ENCODE results near the gene TMEM119. TPM values are rescaled to one million over a fixed set of nuclear protein-coding genes. Genes with fewer than 3 reads are reported as not detected.

TMEM119 gene
- total and polyA plus RNA-seq, 12 donors = 3.1 to 14.8 (median 6.6) TPM

DNA sequence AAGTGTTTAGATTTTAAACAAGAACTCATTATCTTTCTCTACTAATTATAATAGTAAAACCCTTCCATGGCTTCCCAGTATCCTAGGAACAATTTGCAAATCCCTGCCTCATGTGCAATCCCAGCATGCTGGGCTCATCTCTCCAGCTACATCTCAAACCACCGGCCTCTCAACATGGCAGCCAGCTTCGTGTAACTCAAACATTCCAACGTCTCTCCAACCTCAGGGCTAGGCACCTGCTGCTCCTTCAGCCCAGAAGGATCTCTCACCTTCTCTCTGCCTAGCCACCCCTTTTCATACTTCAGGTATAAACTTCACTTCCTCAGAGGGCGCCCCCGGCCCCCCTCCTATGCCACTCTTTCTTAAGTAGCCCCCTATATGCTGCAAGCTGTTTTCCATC lies 44.1 kb downstream of the TMEM119 start:
- H3K9me3 ChIP-seq (replicated peaks in 1 of 3) = no peaks in the 10 kb centered on the region
- peaks cover 0 to 1% of the 10 kb centered on the region in 2 donors for H3K36me3 ChIP-seq (replicated peaks in 1 of 2)
- H3K27me3 ChIP-seq = no peaks in the 10 kb centered on the region
- DNase-seq = no peak
- intact Hi-C loops (cut with DNase I) = no loop called here
- WGBS, 4 donors = 90 to 96% (median 93%) methylated on average over 5 of the region's 5 CpGs
- peaks cover 0 to 43% of the 10 kb centered on the region in 2 donors for H3K4me1 ChIP-seq (replicated peaks in 1 of 2)
- TF ChIP-seq POLR2A (IDR thresholded peaks at IDR 0.05) = no peak
- TF ChIP-seq, protein P1, sequence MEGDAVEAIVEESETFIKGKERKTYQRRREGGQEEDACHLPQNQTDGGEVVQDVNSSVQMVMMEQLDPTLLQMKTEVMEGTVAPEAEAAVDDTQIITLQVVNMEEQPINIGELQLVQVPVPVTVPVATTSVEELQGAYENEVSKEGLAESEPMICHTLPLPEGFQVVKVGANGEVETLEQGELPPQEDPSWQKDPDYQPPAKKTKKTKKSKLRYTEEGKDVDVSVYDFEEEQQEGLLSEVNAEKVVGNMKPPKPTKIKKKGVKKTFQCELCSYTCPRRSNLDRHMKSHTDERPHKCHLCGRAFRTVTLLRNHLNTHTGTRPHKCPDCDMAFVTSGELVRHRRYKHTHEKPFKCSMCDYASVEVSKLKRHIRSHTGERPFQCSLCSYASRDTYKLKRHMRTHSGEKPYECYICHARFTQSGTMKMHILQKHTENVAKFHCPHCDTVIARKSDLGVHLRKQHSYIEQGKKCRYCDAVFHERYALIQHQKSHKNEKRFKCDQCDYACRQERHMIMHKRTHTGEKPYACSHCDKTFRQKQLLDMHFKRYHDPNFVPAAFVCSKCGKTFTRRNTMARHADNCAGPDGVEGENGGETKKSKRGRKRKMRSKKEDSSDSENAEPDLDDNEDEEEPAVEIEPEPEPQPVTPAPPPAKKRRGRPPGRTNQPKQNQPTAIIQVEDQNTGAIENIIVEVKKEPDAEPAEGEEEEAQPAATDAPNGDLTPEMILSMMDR (IDR thresholded peaks at IDR 0.05) = no peak
- no peak overlapping the region for H3K27ac ChIP-seq
- no peak overlapping the region for H3K4me3 ChIP-seq

DNA sequence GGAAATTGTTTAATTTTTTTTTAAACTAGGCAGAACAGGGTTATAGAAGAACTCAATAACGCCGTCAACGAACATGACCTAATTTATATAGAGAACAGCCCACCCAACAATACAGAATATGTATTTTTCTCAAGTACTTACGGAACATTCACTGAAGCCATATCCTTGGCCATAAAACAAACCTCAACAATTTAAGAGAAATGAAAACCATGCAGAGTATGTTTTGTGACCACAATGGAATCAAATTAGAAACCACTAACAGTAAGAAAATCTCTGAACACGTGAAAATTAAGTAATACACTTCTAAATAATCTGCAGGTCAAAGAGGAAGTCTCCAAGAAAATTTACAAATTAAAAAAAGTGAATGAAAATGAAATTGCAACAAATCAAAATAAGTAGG lies 46.3 kb downstream of the TMEM119 start:
- DNase-seq = no peak
- Histone ChIP-seq H3K4me1 (replicated peaks in 1 of 2) (peaks cover 0 to 29% of the 10 kb centered on the region in 2 donors), H3K9me3 (replicated peaks in 1 of 3) (no peaks in the 10 kb centered on the region), H3K27ac (no peak overlapping the region), H3K27me3 (no peaks in the 10 kb centered on the region), H3K36me3 (replicated peaks in 1 of 2) (peaks cover 0 to 24% of the 10 kb centered on the region in 2 donors), H3K4me3 (no peak overlapping the region)
- intact Hi-C loops (cut with DNase I) = no loop called here
- WGBS, 4 donors = 79 to 91% (median 84%) methylated on average over 5 of the region's 5 CpGs
- no peak for TF ChIP-seq POLR2A (IDR thresholded peaks at IDR 0.05)
- TF ChIP-seq, protein P1 (IDR thresholded peaks at IDR 0.05) = no peak

DNA sequence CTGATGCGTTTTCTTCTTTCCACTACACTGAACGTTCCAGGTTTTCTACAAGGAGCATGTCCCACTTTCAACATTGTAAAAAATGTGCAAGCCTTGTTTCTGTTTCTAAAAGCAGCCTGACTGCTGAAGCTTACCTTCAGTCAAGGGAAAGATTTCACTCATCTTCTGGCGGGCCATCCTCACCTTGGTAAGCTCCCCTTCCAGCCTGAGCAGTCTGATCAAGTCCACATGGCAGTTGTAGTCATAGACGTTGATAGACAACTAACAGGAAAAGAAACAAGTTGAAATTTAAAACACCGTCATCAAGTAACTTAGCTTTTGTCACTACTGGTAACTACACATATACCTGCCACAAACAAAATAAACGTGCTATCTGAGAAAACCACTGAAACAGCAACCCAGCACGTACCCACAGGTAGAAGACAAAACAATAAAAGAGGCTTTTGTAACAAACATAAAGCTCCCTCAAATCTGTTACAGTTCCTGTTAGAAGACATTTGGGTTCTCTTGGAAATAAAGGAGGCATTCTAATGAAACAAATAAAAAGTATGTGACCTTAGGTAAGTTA lies 48.8 kb downstream of the TMEM119 start:
- no peaks in the 10 kb centered on the region for H3K27me3 ChIP-seq
- peaks cover 0 to 21% of the 10 kb centered on the region in 2 donors for H3K4me1 ChIP-seq (replicated peaks in 1 of 2)
- WGBS, 4 donors = 64 to 79% (median 66%) methylated on average over 7 of the region's 7 CpGs
- no peak overlapping the region for H3K27ac ChIP-seq
- intact Hi-C loops (cut with DNase I) = no loop called here
- no peak for DNase-seq
- H3K4me3 ChIP-seq = no peak overlapping the region
- H3K9me3 ChIP-seq (replicated peaks in 1 of 3) = no peaks in the 10 kb centered on the region
- peaks cover 0 to 47% of the 10 kb centered on the region in 2 donors for H3K36me3 ChIP-seq (replicated peaks in 1 of 2)
- TF ChIP-seq, protein P1 (IDR thresholded peaks at IDR 0.05) = no peak
- no peak for TF ChIP-seq POLR2A (IDR thresholded peaks at IDR 0.05)

DNA sequence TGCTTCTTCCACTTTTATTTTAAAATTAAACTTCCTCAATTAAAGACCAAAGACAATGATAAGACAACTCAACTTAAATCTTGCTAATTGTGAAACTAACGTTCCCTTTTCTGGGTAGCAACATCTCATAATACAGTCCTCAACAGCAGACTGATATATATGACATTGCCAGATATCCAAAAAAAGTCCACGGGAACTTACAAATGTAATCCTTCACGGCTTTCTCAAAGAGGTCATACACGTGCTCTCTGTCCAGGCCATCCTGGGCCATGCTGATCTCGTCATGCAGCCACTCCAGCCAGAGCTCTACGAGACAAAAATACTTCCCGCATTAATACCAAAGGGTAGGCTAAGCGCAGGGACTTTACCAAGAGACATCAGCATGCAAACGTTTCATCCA lies 50.2 kb downstream of the TMEM119 start:
- Histone ChIP-seq H3K36me3 (replicated peaks in 1 of 2) (peaks cover 0 to 59% of the 10 kb centered on the region in 2 donors), H3K4me1 (replicated peaks in 1 of 2) (peaks cover 0 to 16% of the 10 kb centered on the region in 2 donors)
- intact Hi-C loops (cut with DNase I) = no loop called here

More for the DNA sequence above, 50.2 kb downstream of the TMEM119 start:
- no peak overlapping the region for H3K27ac ChIP-seq
- H3K27me3 ChIP-seq = no peaks in the 10 kb centered on the region
- DNase-seq = no peak
- 74 to 80% (median 76%) methylated on average over 9 of the region's 9 CpGs for WGBS, 4 donors
- TF ChIP-seq, protein P1 (IDR thresholded peaks at IDR 0.05) = no peak
- no peak for TF ChIP-seq POLR2A (IDR thresholded peaks at IDR 0.05)
- no peak overlapping the region for H3K4me3 ChIP-seq
- H3K9me3 ChIP-seq (replicated peaks in 1 of 3) = no peaks in the 10 kb centered on the region

Data from adrenal gland (tissue), 12 donors.